Upper lobe of left lung (tissue), 4 donors: ENCODE data around the gene LZTS3.
"Not testable (repeated sequence)": the region's sequence is repeated elsewhere in the genome, so short reads cannot be mapped to it uniquely, and the experiment has no call there.

Experiments used
- EP300 ChIP-seq, 4 donors: sonication (generic); formaldehyde crosslinking; IDR thresholded peaks; one replicate each; pipeline ENCODE4 v1.5.1; 2017; ENCODE audit warnings: antibody characterized with exemption in 4 of 4, control low read depth in 2 of 4
- POLR2AphosphoS5 ChIP-seq, 2 donors: sonication (generic); formaldehyde crosslinking; IDR thresholded peaks; one replicate each; pipeline ENCODE4 v1.5.1; 2017; ENCODE audit warnings: antibody characterized with exemption in 2 of 2
- TF ChIP-seq, protein P1 (sequence below), 6 experiments: fragments of 450-650 bp in 4 of 6; fragments of 200-600 bp in 2 of 6; sonication (generic) in 2 of 6; IDR thresholded peaks; one replicate each; pipeline ENCODE4 v1.5.1; 2016 to 2019; ENCODE audit warnings: antibody characterized with exemption in 6 of 6

DNA sequence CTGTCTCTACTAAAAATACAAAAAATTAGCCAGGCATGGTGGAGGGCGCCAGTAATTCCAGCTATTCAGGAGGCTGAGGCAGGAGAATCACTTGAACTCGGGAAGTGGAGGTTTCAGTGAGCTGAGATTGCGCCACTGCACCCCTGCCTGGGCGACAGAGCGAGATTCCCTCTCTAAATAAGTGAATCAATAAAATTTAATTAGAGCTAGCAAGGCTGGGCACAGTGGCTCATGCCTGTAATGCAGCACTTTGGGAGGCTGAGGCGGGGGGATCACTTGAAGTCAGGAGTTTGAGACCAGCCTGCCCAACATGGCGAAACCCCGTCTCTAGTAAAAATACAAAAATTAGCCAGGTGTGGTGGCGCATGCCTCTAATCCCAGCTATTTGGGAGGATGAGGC is 14.5 kb upstream of the LZTS3 start:
- TF ChIP-seq, protein P1, sequence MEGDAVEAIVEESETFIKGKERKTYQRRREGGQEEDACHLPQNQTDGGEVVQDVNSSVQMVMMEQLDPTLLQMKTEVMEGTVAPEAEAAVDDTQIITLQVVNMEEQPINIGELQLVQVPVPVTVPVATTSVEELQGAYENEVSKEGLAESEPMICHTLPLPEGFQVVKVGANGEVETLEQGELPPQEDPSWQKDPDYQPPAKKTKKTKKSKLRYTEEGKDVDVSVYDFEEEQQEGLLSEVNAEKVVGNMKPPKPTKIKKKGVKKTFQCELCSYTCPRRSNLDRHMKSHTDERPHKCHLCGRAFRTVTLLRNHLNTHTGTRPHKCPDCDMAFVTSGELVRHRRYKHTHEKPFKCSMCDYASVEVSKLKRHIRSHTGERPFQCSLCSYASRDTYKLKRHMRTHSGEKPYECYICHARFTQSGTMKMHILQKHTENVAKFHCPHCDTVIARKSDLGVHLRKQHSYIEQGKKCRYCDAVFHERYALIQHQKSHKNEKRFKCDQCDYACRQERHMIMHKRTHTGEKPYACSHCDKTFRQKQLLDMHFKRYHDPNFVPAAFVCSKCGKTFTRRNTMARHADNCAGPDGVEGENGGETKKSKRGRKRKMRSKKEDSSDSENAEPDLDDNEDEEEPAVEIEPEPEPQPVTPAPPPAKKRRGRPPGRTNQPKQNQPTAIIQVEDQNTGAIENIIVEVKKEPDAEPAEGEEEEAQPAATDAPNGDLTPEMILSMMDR (IDR thresholded peaks at IDR 0.05) = not testable (repeated sequence)
- not testable (repeated sequence) for TF ChIP-seq EP300, POLR2AphosphoS5 (IDR thresholded peaks at IDR 0.05)
